NCI-H1092 treated with DMSO at 0.1 percent for 48 hours (cell line): ENCODE data around the gene VPS51.

Source experiments
- DNase-seq: peaks from one replicate; lab custom pipeline; 2025; lab: John Stamatoyannopoulos, UW

The VPS51 gene

DNA sequence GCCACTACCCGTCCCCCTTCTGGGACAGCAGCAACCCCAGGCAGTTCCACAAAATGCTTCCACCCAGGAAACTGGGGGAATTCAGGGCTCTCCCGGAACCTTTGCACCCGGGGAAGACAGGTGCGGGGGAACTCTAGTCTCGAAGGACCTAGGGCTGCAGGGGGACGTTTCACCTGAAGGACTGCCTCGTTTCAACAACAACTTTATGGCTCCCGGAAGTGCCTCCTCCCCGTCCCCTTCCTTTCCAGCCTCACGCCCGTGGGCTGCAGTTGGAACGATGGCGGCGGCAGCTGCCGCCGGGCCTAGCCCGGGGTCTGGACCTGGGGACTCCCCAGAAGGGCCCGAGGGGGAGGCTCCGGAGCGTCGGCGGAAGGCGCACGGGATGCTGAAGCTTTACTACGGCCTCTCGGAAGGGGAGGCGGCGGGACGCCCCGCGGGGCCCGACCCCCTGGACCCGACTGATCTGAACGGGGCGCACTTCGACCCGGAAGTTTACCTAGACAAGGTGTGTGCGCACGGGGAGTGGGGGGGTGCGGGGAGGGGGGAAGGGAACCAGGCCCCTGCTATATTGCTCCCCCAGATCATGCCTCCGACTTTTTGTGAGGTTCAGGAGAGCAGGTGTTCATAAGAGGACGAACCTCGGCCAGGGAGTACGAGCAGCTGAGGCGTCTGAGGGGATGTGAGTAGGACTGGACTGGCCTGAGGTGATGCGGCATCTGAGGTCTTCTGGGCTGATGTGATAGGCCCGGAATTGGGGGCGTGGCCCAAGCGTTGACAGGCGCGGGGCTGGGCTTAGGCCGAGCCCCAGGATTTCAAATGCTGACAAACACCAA is at the start of gene VPS51:
Gene VPS51 (plus strand): TSS at position 241 of the 833 bp plus-strand sequence. CDS start 37 bp downstream, at position 278.
- peak; percentile 95 for DNase-seq

DNA sequence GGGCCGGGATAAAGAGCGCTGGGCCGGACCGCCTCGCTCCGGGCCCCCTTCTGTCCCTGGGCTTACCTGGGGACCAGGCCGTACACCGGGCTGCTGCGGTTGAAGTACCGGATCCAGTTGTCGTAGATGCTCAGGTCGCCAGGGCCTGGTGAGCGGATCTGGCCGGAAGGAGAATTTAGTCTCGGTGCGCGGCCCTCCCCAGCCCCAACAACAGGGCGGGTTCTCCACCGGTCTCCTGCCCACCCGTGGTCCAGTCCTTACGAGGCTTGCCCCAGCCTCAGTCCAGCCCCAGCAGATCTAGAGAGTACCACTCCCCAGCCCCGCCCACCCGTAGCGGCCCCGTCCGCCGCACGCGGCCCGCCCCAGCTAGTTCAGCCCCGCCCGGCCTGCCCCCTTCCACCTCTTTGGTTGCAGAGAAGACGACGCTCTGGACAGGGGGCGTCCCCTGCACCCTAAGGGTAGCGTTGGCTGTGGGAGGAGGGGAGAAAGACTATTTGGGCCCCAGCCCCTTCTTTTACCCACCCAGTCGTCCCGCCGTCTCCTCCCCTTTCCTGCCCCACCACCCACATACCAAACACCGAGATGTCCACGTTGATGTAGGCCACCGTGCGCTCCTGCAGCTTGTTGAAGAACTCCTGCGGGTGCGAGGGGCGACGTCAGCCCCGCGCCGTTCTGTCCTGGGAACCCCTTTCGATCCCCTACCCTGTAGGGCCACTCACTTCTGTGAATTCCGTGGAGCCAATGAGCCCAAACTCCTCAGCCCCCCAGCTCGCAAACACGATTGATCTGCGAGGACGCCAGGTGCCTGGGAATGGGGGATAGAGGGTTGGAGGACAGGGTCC is 48.2 kb upstream of the VPS51 start:
- no peak for DNase-seq

DNA sequence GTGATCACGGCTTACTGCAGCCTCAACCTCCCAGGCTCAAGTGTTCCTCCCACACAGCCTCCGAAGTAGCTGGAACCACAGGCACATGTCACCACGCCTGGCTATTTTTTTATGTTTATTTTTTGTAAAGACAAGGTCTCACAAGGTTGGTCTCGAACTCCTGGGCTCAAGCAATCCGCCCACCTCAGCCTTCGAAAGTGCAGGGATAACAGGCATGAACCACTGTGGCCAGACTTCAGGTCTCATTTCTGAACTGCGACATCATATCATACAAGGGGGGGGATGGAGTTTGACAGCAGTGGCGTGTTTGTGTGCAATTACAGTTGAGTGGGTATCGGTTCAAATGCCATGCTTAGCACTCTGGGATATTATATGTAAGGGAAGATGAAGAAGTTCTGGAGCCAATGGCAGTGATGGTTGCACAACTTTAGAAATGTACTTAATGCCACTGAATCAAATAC is 44.6 kb upstream of the VPS51 start:
- DNase-seq: no peak

DNA sequence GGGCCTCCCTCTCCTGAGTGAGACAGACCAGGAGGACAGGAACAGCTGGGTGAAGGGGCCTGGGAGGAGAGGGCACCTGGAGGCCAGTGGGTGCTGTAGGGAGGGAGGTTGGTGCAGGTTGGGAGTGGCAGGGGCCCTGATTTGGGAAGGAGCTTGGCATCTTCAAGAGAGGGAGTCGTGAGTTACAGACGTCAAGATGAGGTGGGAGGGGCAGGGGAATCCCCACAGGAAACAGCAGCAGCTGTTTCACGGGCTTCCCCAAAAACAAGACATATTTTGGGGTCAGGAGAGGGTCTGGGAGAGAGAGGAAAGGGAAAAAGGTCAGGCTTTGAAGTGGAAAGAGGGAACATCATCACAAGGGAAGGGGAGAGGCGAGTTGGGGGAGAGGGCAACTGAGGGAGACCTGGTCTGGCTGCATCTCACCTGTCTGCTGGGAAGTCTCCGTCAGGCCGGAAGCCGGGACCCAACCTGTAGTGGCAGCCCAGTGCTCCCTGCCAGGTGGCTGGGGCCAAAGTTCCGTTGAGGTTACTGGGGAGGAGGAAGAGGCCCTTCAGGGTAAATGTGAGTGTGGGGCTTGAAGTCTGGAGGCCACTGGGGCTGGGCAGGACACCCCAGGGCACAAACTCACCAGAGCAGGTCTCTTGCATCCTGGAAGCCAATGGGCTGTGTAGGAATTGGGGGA is 42.0 kb upstream of the VPS51 start:
- DNase-seq: no peak

DNA sequence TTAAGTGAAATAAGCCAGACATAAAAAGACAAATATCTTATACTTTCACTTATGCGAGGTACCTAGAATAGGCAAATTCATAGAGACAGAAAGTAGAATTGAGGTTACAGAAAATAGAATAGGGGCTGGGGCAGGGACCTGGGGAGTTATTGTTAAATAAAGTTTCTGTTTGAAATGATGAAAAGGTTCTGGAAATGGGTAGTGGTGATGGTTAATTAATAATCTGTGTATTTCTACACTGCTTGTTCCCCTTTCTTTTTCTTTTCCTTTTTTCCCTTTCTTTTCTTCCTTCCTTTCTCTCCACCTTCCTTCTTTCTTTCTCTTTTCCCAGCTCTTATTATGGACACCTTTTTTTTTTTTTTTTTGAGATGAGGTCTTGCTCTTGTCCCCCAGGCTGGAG is 40.5 kb upstream of the VPS51 start:
- no peak for DNase-seq

DNA sequence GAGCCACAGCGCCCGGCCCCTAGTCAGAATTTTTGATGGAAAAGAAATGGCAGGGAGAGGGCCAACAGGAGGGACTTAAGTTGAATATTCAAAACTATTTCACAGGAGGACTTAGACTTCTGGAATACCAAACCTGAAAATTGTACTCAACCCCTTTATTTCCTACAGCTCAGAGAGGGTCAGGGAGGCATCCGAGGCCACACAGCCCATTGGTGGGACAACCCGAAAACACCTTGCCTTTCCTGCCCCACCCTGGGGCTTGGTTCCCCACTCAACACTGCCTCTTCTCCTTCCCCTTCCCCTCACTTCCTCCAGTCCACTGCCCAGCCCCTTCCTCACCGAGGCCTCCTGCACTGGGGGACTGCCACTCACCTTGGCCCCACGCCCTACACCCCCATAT is 39.0 kb upstream of the VPS51 start:
- no peak for DNase-seq

DNA sequence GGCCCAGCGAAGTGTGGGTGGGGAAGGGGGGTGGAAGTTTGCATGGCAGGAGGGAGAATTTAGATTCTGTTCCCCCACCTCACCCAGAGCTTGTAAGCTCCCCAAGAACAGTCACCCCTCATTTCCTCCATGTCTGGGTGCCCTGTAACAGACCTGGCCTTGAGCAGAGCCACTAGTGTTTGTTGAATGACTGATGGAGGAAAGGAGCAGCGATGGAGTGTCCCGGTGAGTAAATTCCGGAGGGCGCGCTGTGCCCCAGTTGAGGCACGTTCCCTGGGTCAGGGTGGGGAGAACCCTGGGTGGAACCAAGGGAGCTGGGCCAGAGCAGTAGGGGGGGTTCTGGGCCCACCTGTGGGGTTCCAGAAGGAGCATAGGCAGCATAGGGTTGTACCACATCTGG is 38.5 kb upstream of the VPS51 start:
- DNase-seq: no peak

DNA sequence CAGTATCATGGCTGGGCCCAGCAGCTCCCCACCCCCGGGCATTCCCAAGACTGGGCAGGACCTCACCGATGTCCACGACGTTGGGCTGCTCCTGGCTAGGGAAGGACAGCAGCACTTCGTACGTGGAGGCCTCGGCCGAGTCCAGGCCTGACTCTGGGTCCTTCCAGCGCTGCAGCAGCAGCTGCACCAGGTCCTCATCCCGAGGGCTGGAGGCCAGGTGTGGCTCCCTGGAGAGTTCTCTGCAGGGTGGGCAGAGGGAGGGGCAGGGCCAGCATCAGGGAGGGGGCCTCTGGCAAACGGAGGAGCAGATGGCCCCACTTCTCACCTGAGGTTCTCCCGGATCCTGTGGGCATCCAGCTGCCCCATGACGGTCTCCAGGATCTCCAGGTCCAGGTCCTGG is 38.0 kb upstream of the VPS51 start:
- no peak for DNase-seq

DNA sequence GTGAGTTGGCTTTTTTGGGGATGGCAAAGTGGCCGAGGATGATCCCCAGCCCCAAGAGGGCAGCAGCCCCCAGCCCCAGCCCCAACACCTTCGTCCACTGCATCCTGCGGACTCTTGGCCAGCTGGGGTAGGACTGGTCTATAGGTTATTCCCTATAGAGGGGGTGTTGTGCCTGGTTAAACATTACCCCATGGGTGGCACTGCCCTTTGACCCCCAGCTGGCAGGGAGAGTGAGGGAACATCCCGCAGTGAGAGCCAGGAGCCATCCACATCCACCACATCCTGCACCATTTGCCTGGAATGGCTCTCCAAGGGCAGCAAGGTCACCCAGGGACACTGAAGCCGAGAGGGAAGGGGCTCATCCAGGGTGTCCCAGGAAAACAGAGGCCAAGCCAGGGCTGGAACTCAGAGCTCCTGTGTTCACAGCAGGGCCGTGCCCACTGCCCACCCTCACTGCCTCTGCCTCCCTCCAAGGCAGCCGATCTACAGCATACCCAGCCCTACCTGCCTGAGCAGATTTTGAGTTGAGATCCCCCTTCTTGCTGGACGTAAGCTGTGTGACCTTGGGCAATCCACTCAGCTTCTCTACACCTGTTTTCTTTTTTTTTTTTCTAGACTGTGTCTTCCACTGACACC is 37.5 kb upstream of the VPS51 start, which contains the start of gene NAALADL1:
Gene NAALADL1 (minus strand): TSS at position 135 of the 636 bp plus-strand sequence. CDS start 32 bp downstream, at position 103.
- no peak for DNase-seq

DNA sequence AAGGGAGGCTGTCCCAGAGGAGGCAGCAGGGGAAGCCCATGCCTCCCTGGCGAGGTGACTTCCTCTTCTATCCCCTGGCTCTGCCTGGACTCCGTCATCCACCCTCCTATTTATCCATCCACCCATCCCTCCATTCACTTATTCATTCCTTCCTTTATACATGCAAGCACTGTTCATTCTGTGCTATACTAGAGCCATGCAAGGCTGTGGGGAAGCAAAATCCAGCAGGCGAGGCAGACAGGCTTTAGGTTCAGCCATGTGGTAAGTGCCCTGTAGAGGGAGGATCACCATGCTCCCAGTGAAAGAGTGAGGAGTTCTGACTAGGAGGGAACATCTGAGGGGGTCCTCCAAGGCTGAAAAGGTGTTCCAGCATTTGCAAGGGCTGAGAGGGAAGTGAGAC is 36.5 kb upstream of the VPS51 start:
- no peak for DNase-seq

DNA sequence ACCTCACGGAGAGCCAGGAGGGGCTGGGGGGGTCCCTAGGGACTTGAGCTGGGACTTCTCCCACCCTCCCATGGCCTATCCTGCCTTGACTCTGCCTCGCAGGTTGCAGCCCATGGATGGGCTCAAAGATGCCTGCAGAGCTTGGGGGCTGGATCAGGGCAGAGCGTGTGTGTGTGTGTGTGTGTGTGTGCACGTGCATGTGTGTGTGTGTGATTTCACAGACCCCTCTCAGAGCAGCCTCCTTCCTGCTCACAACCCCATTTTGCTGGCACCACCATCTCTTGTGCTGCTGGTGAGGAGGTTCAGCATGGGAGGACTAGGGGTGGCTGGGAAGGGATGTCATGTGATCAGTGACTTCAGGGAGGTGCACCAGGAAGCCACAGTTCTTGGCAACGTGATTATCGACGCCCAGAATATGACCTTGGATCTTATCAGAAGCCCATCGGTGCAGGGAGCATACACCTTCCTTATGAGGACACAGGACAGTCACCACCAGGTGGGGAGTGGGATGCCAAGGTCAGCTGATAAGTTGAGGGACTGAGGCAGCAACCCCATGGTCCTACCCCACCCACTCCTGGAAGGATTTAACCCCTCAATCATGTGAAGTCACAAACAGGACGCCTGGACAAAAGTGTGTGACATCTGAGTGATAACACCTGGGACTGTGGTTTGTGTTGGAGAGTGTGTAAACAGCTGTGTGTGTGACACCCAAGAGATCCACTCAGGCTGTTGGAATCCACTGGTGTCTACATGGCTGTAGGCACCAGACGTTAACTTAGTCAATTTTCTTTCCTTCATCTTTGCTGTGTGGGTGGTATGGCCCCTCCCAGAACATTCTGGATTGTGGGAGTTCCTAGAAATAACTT is 35.8 kb upstream of the VPS51 start:
- no peak for DNase-seq

DNA sequence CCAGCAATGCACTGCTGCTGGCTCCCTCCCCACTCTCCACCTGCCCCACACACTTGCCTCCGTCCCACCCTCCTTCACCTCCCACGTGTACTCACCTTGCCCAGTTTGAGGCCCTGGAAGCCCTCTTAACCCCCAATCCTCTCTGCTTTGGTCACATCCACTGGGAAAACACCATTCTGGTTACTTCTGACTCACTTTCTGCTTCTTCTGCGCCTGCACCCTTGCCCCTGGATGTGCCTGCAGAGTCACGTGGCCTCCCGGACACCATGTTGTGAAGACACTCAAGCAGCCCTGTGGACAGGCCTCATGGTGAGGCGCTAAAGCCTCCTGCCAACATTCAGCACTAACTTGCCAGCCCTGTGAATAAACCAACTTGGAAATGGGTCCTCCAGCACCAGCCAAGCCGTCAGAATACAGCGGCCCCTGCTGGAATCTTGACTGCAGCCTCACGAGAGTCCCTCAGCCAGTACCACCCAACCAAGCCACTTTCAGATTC is 35.1 kb upstream of the VPS51 start:
- DNase-seq: no peak

DNA sequence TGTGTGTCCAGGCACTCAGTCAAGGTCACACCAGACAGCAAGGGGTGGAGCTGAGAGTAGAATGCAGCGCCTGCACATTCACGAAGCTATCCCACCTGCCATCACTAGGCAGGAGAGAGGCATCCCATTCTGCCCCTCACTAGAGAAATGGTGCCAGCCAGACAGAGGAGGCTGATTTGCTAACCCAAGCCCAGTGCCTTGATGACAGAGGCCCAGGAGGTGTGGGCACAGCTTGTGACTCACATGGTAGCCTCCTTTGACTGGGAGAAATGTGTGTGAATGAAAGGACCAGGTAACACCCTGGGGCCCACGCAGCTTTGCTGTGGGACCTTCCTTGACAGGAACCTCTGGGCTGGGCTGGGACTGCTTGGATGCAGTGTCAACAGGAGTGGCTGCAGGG is 32.5 kb upstream of the VPS51 start:
- DNase-seq: no peak

DNA sequence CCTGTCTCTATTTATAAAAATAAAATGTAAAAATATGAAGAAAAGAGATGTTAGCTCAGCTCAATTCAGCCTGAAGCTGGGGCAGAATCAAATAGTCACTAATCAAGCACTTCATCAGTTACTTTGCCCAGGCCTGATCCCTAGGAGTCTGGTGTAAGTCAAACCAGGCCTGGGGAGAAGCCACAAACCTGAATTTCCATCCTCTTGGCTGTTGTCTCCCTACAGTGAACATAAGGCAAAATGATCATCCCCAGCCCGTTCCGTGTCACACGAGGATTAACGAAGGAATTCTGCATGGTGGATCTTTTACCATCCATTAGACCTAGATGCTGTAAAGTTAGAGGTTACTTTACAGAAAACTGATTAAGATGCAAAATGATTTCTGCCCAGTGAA is 31.2 kb upstream of the VPS51 start:
- DNase-seq: no peak

DNA sequence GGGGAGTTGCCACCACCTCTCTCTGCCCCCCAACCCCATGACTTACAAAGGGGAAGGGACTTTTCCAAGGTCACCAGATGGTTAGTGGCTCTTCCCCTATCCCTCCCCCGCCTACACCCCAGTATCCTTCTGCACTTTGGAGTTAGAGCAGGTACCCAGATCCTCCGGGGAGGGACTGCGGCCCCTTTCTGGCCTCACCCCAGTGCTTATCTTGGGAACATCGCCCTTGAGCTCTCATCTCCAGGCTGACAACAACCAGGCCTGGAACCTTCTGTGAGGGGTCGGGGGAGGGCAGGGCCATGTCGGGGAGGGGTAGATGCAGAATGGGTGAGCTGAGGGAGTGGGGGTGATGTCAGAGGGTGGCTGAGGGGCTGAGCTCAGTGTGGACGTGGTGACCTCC is 30.2 kb upstream of the VPS51 start:
- no peak for DNase-seq

DNA sequence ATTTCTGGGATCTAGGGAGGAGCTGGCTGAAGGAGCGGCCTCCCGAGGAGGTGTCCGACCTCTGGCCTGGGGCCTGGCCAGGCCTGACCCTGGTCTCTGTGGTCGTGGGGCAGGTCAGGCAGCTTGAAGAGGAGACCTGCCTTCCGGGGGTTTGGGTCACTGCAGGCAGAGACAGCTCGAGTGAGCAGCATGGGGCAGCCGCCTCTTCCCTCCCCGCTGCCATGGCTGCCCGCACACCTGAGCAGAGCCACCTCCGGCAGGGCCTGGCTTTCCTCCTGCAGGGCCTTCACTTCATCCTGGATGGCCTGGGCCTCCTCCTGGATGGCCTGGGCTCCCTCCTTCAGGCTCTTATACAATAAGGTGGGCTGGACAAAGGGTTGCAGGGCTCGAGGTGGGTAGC is 29.7 kb upstream of the VPS51 start:
- no peak for DNase-seq

DNA sequence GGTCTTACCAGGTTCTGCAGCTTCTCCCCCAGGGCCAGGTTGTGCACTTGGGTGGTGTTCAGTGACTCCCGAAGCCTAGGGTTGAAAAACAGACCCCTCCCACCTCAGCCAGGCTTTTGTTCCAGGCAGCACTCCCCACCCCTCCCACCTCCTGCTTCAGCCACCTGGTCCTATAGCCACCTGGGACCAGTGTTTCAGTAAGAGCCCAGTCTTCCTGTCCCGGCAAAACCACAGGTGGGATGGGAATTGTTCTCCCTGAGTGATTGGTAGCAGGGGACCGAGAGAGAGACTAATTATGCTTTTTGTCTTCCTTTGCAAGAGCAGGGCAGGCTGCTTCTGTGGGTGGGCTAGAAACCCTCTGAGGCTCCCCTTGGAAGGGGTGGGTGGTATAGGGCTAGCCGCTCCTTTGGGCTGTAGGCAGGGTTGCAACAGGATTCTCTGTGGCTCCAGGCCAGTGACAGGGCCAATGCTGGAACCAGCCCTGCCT is 29.2 kb upstream of the VPS51 start:
- no peak for DNase-seq

DNA sequence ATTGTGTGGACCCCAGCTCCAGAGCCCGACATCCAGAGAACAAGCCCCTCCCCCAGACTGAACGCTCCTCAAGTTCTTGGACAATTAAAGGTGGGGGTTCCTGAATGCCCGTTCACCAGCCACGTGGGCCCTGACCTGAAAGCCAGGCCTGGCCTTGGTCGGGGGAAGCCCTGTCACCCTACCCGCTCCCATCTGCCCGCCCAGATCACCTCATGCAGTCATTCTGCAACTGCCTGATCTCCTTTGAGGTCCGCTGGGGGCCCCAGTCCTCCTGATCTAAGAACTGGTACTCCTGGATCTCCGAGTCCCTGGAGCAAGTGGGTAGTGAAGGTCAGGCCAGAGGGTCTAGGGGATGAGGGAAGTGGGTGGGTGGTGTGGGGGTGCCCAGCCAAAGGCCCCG is 28.6 kb upstream of the VPS51 start:
- DNase-seq: no peak

DNA sequence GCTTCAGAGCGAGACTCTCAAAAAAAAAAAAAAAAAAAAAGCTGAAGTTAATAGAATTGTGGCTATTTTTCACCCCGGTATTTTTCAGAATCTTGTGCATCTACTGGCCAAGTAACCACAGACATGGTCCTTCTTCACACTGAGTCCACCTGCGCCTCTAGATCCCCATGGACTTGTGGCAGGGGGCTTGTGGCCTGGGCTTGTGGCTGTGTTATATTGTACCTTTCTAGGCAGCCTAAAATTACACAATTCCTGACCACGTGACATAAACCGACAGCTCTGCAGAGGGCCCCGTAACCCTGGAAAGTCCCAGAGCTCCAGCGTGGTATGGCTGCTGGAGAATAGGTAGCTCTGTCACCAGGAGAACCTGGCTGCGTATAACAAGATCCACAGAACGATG is 26.8 kb upstream of the VPS51 start:
- no peak for DNase-seq

DNA sequence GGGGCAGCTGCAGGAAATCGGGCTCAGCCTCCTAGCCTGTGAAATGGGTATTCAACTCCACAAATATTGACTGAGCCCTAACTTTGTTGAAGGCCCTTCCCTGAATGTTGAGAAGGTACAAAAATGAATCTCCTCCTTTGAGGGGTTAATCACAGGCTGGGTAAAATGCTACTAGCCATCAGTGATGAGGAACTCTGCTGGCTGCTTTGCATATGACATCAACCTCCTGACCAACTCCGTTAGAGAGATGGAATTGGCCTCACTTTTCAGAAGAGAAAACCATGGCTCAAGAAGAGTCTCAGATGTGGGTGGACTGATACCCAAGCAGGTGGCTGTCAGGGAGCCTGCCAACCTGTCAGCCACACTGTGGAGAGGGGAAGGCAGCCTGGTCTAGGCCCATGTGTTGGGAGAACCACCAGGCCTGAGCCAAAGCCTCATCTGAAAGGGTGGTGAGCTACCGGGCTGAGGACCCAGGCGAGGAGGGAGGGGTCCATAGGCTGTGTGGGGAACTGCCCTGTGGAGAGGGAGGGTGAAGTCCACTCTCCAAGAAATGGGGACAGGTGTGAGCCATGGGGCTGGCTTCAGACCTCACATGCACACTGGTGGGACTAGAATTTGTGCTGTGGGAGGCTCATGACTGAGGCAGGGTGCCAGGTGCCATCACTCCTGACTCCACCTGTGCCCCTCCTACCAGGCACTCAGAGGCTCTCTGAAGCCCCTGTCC is 23.9 kb upstream of the VPS51 start:
- DNase-seq: no peak
